ENCODE data around the gene CLDN15. TPM values are rescaled to one million over a fixed set of nuclear protein-coding genes. Genes with fewer than 3 reads are reported as not detected.
A peak's percentile ranks its signal among the peaks of the same experiment; 100 is the strongest.
"Not testable (repeated sequence)": the region's sequence is repeated elsewhere in the genome, so short reads cannot be mapped to it uniquely, and the experiment has no call there.

CLDN15 gene
- total and polyA plus RNA-seq, 5 donors from 2014 or later: 0.64 to 22.7 (median 0.88) TPM

DNA sequence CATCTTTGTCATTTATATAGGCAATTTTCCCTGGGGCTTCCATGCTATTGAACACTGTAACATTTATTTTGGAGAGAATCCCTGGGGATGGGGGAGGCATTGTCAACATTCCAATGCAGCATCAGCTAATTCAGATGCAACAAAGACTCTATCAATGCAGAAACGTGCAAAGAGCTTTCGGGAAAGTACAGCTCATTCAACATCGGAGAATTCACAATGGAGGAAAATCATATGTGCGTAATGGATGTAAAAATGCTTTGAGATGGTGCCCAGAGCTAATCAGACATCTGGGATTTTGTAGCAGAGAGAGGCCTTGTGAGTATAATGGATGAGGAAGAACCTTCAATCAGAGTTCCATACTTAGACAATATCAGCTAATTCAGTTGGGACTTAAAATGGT is 35.6 kb upstream of the CLDN15 start:
- H3K27ac ChIP-seq (ENCODE audit: insufficient read depth, low read length, poor library complexity, severe bottlenecking): no peak overlapping the region
- no peak overlapping the region for H3K4me3 ChIP-seq (ENCODE audit: low read depth, low read length)
- Mint-ChIP-seq H3K27ac (no peak overlapping the region), H3K27me3 (peaks cover 10% of the 10 kb centered on the region), H3K9me3 (peaks cover 0 to 2% (median 0%) of the 10 kb centered on the region in 7 donors), H3K36me3 (no peaks in the 10 kb centered on the region), H3K4me3 (no peak overlapping the region), H3K4me1 (no peaks in the 10 kb centered on the region)
- no peaks in the 10 kb centered on the region for H3K4me1 ChIP-seq (ENCODE audit: control insufficient read depth, insufficient read depth, low read length, poor library complexity, severe bottlenecking)
- H3K9me3 ChIP-seq (ENCODE audit: control insufficient read depth in 2 of 2, low read length in 2 of 2): no peaks in the 10 kb centered on the region
- ATAC-seq (ENCODE audit: low read depth in 2 of 2) (no peak), DNase-seq (no peak)
- no peaks in the 10 kb centered on the region for H3K36me3 ChIP-seq (ENCODE audit: control insufficient read depth, insufficient read depth, low read length)
- H3K27me3 ChIP-seq (ENCODE audit: control insufficient read depth, insufficient read depth, low read length): no peaks in the 10 kb centered on the region

DNA sequence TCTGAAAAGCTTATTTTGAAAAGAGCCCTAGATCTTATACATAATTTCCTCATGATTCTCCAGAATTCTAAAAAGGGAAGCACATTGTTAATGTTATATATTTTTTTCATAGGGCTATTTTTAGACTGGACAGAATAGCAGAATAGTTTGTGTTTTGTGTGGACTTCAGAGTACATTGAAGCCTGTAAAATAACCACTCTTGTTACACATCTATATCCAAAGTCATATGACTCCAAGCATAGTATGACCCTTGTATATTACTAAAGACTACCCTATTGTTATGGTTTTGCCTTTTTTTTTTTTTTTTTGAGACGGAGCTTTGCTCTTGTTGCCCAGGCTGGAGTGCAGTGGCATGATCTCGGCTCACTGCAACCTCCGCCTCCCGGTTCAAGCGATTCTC is 33.4 kb upstream of the CLDN15 start:
- H3K4me1 Mint-ChIP-seq: no peaks in the 10 kb centered on the region
- no peaks in the 10 kb centered on the region for H3K9me3 ChIP-seq (ENCODE audit: control insufficient read depth in 2 of 2, low read length in 2 of 2)
- no peak for ATAC-seq (ENCODE audit: low read depth in 2 of 2)
- H3K4me3 ChIP-seq (ENCODE audit: low read depth, low read length): no peak overlapping the region
- no peaks in the 10 kb centered on the region for H3K27me3 ChIP-seq (ENCODE audit: control insufficient read depth, insufficient read depth, low read length)
- no peak overlapping the region for H3K27ac Mint-ChIP-seq
- no peak overlapping the region for H3K4me3 Mint-ChIP-seq
- no peak for DNase-seq
- no peaks in the 10 kb centered on the region for H3K36me3 ChIP-seq (ENCODE audit: control insufficient read depth, insufficient read depth, low read length)
- no peaks in the 10 kb centered on the region for H3K36me3 Mint-ChIP-seq
- no peak overlapping the region for H3K27ac ChIP-seq (ENCODE audit: insufficient read depth, low read length, poor library complexity, severe bottlenecking)
- peaks cover 15% of the 10 kb centered on the region for H3K27me3 Mint-ChIP-seq
- H3K9me3 Mint-ChIP-seq: peaks cover 0 to 2% (median 0%) of the 10 kb centered on the region in 7 donors
- no peaks in the 10 kb centered on the region for H3K4me1 ChIP-seq (ENCODE audit: control insufficient read depth, insufficient read depth, low read length, poor library complexity, severe bottlenecking)

DNA sequence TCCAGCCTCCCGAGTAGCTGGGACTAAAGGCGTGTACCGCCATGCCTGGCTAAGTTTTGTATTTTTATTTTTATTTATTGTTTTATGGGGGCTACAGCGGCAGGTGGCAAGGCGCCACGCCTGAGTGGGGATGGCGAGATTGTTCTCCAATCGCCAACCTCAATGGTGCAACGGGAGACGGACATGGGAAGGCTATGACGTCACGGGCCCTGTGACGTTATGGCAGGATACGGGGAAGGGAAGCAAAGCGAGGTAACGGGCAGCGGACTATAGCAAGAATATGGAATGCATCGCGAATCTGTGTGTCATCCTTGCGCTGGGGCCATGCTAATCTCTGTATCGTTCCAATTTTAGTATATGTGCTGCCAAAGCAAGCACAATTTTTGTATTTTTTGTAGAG is 32.1 kb upstream of the CLDN15 start:
- peaks cover 0 to 2% (median 0%) of the 10 kb centered on the region in 7 donors for H3K9me3 Mint-ChIP-seq
- Histone ChIP-seq H3K27me3 (ENCODE audit: control insufficient read depth, insufficient read depth, low read length) (no peaks in the 10 kb centered on the region), H3K9me3 (ENCODE audit: control insufficient read depth in 2 of 2, low read length in 2 of 2) (no peaks in the 10 kb centered on the region), H3K36me3 (ENCODE audit: control insufficient read depth, insufficient read depth, low read length) (no peaks in the 10 kb centered on the region), H3K27ac (ENCODE audit: insufficient read depth, low read length, poor library complexity, severe bottlenecking) (no peak overlapping the region), H3K4me3 (ENCODE audit: low read depth, low read length) (no peak overlapping the region), H3K4me1 (ENCODE audit: control insufficient read depth, insufficient read depth, low read length, poor library complexity, severe bottlenecking) (no peaks in the 10 kb centered on the region)
- no peaks in the 10 kb centered on the region for H3K36me3 Mint-ChIP-seq
- H3K27me3 Mint-ChIP-seq: peaks cover 15% of the 10 kb centered on the region
- no peaks in the 10 kb centered on the region for H3K4me1 Mint-ChIP-seq
- no peak overlapping the region for H3K4me3 Mint-ChIP-seq
- no peak for ATAC-seq (ENCODE audit: low read depth in 2 of 2)
- DNase-seq: no peak
- H3K27ac Mint-ChIP-seq: no peak overlapping the region

DNA sequence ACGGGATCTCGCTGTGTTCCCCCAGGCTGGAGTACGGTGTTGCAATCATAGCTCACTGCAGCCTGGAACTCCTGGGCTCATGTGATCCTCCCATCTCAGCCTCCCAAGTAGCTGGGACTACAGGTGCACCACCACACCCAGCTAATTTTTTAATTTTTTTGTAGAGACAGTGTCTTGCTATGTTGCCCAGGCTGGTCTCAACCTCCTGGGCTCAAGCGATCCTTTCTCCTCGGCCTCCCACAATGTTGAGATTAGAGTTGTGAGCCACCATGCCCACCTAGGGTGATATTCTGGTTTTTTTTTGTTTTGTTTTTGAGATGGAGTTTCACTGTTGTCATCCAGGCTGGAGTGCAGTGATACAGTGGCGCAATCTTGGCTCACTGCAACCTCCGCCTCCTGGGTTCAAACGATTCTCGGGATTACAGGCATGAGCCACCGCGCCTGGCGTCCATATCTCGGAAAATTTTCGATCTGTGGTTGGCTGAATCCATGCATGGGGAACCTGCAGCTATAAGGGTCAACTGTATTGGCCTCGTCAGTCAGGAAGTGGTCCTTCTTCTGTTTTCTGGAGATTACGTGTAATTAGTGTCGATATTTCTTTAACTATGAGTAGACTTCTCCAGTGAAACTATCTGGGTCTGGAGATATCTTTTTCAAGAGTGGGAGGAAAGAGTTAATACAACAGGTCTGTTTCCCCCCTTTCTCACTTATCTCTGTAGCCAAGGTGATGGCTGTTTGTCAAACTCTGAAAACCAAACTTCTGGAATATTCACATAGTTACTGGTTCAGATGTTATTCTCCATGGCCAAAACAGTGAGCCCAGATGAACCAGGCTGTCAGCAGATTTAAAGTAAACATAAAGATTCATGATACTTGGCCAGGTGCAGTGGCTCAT is 28.3 kb upstream of the CLDN15 start:
- Histone ChIP-seq H3K4me3 (ENCODE audit: low read depth, low read length) (no peak overlapping the region), H3K36me3 (ENCODE audit: control insufficient read depth, insufficient read depth, low read length) (no peaks in the 10 kb centered on the region), H3K27me3 (ENCODE audit: control insufficient read depth, insufficient read depth, low read length) (no peaks in the 10 kb centered on the region), H3K4me1 (ENCODE audit: control insufficient read depth, insufficient read depth, low read length, poor library complexity, severe bottlenecking) (no peaks in the 10 kb centered on the region), H3K9me3 (ENCODE audit: control insufficient read depth in 2 of 2, low read length in 2 of 2) (no peaks in the 10 kb centered on the region), H3K27ac (ENCODE audit: insufficient read depth, low read length, poor library complexity, severe bottlenecking) (no peak overlapping the region)
- no peak for DNase-seq
- H3K4me1 Mint-ChIP-seq: no peaks in the 10 kb centered on the region
- no peaks in the 10 kb centered on the region for H3K9me3 Mint-ChIP-seq
- no peak overlapping the region for H3K27ac Mint-ChIP-seq
- ATAC-seq (ENCODE audit: low read depth in 2 of 2): no peak
- H3K4me3 Mint-ChIP-seq: no peak overlapping the region
- H3K36me3 Mint-ChIP-seq: no peaks in the 10 kb centered on the region
- peaks cover 22% of the 10 kb centered on the region for H3K27me3 Mint-ChIP-seq

DNA sequence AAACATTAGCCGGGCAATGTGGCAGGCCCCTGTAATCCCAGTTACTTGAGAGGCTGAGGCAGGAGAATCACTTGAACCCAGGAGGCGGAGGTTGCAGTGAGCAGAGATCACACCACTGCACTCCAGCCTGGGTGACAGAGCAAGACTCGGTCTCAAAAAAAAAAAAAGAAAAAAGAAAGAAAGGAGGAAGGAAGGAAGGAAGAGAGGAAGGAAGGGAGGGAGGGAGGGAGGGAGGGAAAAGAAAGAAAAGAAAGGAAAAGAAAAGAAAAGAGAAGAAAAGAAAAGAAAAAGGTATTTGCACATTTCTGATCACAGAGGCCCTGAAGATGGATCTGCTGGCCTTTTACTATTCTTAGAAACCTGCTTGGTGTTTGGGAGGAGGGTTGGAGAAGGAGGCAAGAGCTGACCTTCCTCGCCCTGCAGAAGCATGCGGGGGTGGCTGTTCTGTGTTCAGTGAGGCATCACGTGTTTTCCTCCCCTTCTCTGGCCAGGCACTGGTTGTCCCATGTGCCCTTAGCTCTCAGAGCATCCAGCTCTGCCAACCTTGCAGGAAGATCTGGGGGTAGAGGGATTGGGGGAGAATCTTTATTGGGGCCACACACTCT is 26.6 kb upstream of the CLDN15 start:
- H3K9me3 ChIP-seq (ENCODE audit: control insufficient read depth in 2 of 2, low read length in 2 of 2); H3K27ac Mint-ChIP-seq; H3K36me3 Mint-ChIP-seq; H3K4me1 Mint-ChIP-seq; H3K27ac ChIP-seq (ENCODE audit: insufficient read depth, low read length, poor library complexity, severe bottlenecking); H3K36me3 ChIP-seq (ENCODE audit: control insufficient read depth, insufficient read depth, low read length); H3K9me3 Mint-ChIP-seq; DNase-seq; H3K4me3 Mint-ChIP-seq; H3K4me1 ChIP-seq (ENCODE audit: control insufficient read depth, insufficient read depth, low read length, poor library complexity, severe bottlenecking); ATAC-seq (ENCODE audit: low read depth in 2 of 2); H3K27me3 ChIP-seq (ENCODE audit: control insufficient read depth, insufficient read depth, low read length); H3K4me3 ChIP-seq (ENCODE audit: low read depth, low read length): not testable (repeated sequence)
- peaks cover 23% of the 10 kb centered on the region for H3K27me3 Mint-ChIP-seq

DNA sequence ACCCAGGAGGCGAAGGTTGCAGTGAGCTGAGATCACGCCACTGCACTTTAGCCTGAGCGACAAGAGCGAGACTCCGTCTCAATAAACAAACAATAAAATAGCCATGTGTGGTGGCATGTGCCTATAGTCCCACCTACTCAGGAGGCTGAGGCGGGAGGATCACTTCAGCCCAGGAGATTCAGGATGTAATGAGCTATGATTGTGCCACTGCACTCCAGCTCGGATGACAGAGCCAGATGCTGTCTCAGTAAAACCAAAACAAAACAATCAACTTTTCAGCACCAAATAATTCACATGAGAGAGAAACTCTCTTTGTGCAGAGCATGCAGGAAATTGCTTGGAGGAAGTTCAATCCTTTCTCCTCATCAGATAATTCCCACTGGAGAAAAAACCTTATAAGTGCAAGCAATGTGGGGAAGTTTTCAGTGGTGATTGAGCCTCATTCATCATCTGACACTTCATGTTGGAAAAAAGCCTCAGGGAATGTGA is 20.7 kb upstream of the CLDN15 start:
- DNase-seq (no peak), ATAC-seq (ENCODE audit: low read depth in 2 of 2) (no peak)
- Histone ChIP-seq H3K27me3 (ENCODE audit: control insufficient read depth, insufficient read depth, low read length) (no peaks in the 10 kb centered on the region), H3K4me3 (ENCODE audit: low read depth, low read length) (no peak overlapping the region), H3K27ac (ENCODE audit: insufficient read depth, low read length, poor library complexity, severe bottlenecking) (no peak overlapping the region), H3K36me3 (ENCODE audit: control insufficient read depth, insufficient read depth, low read length) (no peaks in the 10 kb centered on the region), H3K4me1 (ENCODE audit: control insufficient read depth, insufficient read depth, low read length, poor library complexity, severe bottlenecking) (no peaks in the 10 kb centered on the region), H3K9me3 (ENCODE audit: control insufficient read depth in 2 of 2, low read length in 2 of 2) (no peaks in the 10 kb centered on the region)
- Mint-ChIP-seq H3K27me3 (peaks cover 37% of the 10 kb centered on the region), H3K27ac (no peak overlapping the region), H3K4me3 (peak overlapping the region in 1 of 4 donors; percentile 21), H3K9me3 (no peaks in the 10 kb centered on the region), H3K4me1 (no peaks in the 10 kb centered on the region), H3K36me3 (no peaks in the 10 kb centered on the region)

DNA sequence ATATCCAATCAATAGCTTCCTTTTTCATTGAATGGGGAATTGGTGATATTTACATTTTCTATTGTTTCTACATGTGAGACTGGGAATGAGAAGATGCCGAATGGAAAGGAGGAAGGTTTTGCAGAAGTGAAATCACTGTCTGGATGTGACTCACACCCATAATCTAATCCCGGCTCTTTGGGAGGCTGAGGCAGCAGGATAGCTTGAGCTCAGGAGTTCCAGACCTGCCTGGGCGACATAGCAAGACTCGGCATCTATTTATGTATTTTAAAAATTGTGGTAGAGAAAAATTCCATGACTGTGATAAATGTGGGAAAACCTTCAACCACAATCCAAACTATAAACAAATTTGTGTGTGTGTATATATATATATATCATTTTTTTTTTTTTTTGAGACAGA is 18.2 kb upstream of the CLDN15 start:
- no peaks in the 10 kb centered on the region for H3K9me3 ChIP-seq (ENCODE audit: control insufficient read depth in 2 of 2, low read length in 2 of 2)
- no peak overlapping the region for H3K27ac ChIP-seq (ENCODE audit: insufficient read depth, low read length, poor library complexity, severe bottlenecking)
- peaks cover 9% of the 10 kb centered on the region for H3K4me1 ChIP-seq (ENCODE audit: control insufficient read depth, insufficient read depth, low read length, poor library complexity, severe bottlenecking)
- Mint-ChIP-seq H3K27me3 (peaks cover 28% of the 10 kb centered on the region), H3K27ac (no peak overlapping the region), H3K36me3 (peaks cover 6% of the 10 kb centered on the region), H3K4me3 (peak overlapping the region in 1 of 4 donors; percentile 44), H3K4me1 (peaks cover 5 to 19% (median 11%) of the 10 kb centered on the region in 4 donors), H3K9me3 (no peaks in the 10 kb centered on the region)
- DNase-seq: no peak
- no peaks in the 10 kb centered on the region for H3K36me3 ChIP-seq (ENCODE audit: control insufficient read depth, insufficient read depth, low read length)
- no peaks in the 10 kb centered on the region for H3K27me3 ChIP-seq (ENCODE audit: control insufficient read depth, insufficient read depth, low read length)
- no peak overlapping the region for H3K4me3 ChIP-seq (ENCODE audit: low read depth, low read length)
- no peak for ATAC-seq (ENCODE audit: low read depth in 2 of 2)
